GM21515 (cell line): ENCODE measurements around the gene PCDH19.

Source experiments
- ATAC-seq: cut with Tn5 transposase; IDR thresholded peaks from one replicate; pipeline ENCODE4 v1.9.1; 2021; ENCODE audit not compliant: unreplicated experiment

The PCDH19 gene

DNA sequence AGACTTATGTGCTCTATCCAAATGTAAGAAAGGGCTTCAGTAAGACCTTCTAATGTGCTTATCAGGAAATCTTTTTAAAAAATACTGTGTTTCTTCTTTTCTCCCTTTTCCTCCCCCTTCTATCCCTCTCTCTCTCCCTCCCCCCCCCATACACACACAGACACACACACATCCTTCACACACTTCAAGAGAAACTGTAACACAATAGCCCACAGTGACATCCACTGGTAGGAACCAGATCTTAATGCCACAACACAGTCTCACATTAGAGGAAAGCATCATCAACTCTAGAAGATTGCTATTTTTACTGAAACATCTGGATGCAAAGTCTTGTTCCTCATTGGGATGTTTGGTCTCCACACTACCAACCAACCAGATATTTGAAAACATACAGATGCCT is 4.6 kb downstream of the PCDH19 start:
- no peak for ATAC-seq

DNA sequence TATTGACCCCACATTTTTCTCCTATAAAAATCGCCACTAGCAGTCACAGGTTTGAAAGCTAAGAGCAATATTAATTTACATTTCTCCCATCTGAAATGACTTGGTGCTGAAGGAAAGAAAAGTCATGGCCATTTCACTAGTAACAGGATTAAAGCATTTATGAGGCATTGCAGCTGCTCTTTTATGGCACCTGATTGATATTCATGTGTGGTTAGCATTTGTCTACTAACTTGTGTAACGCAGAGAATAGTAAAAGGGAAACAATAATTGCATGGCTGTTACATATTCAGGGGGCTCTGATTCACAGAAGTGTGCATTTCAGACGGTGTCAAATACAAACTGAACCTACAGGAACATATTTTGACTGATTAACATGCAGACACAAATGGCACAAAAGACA is 5.2 kb downstream of the PCDH19 start:
- ATAC-seq = no peak

GRCh38 chrX:100395781-100396180 is 14.3 kb downstream of the PCDH19 start:
- ATAC-seq = no peak

- ATAC-seq = no peak
Measured at GRCh38 chrX:100381619-100382018, 28.5 kb downstream of the PCDH19 start.

GRCh38 chrX:100379388-100379986 is 30.6 kb downstream of the PCDH19 start:
- ATAC-seq = no peak

DNA sequence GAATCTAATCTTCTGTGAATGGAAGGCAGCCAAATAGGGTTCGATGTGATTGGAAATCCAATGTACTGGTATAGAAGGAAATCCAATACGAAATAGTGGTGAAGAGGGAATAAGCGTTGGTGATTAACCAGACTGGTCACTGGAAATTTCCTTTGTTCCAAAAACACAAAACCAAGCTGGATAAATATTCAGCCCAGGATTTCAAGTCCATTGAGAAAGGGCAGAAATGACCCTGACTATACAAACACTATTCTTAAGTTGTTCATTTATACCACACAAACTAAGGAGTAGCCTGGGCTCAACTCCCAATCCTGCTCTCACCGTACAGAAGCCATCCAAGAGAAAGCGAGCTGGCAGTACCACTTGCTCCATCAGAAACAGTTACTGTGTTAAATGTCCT is 32.2 kb downstream of the PCDH19 start:
- no peak for ATAC-seq

DNA sequence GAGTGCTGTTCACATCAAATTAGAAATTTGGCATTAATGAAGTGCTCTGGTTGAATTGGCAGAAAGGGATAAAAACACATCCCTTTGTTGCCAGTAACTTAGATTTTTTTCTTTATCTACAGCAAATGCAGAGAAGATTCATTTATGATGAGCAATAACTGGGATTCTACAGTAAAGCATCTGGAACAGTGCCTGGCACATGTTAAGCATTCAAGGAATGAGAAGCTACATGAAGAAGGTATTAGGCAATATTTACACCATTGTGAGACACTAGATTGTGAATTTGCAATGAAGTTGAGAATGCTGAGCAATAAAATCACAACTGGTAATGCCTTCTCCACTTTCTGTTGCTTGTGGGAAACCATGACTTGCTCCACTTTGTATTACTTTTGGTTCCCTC is 33.5 kb downstream of the PCDH19 start:
- no peak for ATAC-seq

- ATAC-seq = no peak
Measured at GRCh38 chrX:100373673-100374072, 36.4 kb downstream of the PCDH19 start.

- no peak for ATAC-seq
Measured at GRCh38 chrX:100368167-100368566, 41.9 kb downstream of the PCDH19 start.

- ATAC-seq = no peak
Measured at GRCh38 chrX:100363896-100364295, 46.2 kb downstream of the PCDH19 start.

DNA sequence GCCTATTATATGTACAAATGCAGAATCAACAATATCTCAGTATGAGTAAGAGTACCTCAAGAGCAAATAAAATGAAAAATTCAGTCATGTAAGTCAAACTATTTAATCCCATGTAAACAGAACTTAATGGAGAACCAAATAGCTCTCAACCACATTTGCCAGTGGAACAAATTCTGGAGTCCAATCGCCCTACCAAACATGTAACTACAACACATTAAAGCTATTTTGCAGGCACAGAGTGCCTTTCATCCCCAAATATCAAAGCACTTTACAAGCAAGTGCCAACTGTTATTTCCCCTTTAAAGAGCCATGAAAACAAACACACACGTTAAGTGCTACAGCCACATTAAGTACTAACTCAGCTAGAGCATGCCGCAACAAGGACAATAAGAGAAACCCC is 51.3 kb downstream of the PCDH19 start:
- no peak for ATAC-seq

DNA sequence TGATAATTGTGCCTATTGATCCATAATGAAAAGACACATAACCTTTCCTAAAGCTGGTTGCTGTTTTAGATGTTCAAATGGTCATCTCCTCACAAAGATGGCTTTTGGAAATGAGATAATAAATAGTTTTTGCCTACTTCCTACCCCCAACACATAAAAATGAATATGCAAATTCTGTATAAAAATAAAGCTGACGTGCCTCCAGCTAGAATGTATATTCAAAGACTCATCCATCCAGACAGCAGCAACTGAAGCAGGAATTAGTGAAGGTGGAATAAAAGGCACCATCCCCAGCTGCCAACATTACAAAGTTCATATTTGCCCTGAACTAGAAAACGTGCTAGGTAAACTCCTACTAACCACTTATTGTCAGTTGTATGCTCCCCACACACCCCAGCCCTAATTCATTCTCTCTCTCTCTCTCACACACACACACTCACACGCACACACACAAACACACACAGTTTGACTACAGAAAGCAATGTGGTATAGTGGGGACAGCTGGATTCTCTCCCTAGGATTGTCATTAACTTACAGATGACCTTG is 53.6 kb downstream of the PCDH19 start:
- no peak for ATAC-seq

DNA sequence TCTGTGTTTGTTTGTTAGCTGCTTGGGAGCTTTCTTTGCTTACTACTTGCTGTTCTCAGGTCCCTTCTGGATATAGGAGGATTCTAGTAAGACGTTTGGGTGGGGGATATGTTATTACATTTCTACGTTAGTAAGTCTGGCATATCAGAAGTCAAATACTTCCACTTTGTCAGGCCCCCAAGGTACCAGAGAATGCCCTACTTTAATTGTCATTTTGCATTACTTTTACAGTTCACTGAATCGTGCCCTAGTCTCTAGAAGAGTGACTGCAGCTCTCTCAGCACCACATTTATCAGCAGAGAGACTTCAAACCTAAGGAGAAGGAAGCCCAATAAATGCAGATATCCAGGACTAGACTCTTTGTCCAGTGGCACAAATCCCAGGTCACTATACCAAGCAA is 54.4 kb downstream of the PCDH19 start:
- no peak for ATAC-seq

GRCh38 chrX:100353326-100353725 is 56.7 kb downstream of the PCDH19 start:
- ATAC-seq = no peak

GRCh38 chrX:100350704-100351489 is 59.2 kb downstream of the PCDH19 start:
- no peak for ATAC-seq

GRCh38 chrX:100349391-100349790 is 60.7 kb downstream of the PCDH19 start:
- ATAC-seq = no peak

DNA sequence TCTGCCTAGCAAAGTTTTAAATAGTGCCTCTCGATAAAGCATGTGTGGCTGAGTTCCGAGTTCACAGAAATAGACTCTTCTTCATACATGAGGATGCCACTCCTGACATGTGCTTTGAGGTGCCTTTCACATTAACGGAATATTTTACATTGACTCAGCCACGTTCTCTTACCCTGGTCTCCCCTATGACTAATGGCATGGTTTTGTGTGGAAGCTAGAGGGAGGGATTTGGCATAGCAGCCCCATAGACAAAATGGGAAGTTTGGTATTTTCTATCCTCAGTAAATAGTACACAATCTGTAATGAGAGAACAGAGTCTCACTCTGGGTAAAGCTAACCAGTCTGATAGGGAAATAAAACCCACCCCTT is 68.9 kb downstream of the PCDH19 start:
- no peak for ATAC-seq

DNA sequence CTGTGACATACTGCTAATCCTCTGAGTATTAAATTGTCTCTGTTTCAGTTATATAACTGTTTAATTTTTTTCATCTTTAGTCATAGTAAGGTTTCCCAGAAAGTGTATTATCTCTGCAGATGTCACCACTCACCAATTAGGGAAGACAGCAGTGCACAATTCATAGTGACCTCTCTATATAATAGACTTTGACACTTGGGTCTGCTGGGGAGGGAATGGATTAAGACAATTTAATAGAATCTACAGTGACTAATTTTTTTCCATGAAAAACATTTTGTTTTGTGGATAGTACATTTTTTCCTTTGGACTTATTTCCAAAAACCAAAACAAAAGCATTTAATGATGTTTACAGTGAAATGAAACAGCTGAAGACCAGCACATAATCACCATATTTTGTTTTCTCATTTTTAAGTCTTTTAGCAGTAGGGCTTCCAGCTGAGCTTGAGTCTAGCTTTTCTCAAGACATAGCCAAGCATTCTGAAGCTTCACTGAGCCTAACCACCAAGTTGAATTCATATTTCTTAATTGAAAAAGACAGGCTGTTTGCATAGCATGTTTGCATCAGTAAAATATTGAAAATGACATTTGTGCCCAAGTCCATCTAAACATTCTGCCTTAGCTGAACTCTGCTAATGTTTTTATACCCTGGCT is 69.5 kb downstream of the PCDH19 start:
- no peak for ATAC-seq

GRCh38 chrX:100328351-100328750 is 81.7 kb downstream of the PCDH19 start:
- no peak for ATAC-seq

DNA sequence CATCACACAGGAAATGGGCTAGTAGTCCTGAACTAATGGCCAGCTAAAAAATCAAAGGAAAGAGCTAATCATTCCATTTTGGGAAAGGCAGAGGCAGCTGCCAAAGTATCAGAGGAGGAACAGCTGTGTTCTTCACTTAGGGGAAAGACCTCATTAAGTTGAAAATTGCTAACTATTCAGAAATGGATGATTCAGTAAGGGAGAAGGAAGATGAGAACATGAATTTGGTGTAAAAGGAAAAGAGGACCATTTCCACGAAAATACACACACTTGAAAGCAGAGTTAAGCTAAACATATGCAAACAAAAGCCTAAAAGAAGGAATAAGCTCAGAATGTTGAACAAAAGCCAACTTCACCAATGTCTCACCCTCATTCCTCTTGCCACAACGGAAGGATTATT is 90.4 kb downstream of the PCDH19 start:
- no peak for ATAC-seq

DNA sequence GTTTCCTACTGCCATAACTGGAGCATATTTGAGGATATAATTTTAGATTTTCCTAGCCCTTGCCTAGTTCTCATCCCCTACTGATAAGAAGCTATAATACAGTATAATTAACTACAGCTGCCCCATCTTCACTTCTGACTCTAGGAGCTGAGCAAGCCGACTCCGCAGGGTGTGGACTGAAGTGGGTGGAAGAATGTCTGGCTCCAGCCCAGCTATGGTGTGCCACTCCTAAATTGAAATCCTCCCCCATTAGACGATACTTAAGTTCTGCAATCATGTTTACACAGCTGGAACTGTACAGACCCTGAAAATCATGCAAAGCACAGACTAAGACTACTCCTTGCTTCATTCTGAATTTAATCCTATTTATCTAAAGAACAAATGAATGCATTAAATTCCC is 93.1 kb downstream of the PCDH19 start:
- ATAC-seq = no peak

GRCh38 chrX:100315566-100315965 is 94.5 kb downstream of the PCDH19 start:
- no peak for ATAC-seq
